ENCODE results near the gene PARD3.
"Not testable (repeated sequence)": the region's sequence is repeated elsewhere in the genome, so short reads cannot be mapped to it uniquely, and the experiment has no call there.

PARD3 gene

DNA sequence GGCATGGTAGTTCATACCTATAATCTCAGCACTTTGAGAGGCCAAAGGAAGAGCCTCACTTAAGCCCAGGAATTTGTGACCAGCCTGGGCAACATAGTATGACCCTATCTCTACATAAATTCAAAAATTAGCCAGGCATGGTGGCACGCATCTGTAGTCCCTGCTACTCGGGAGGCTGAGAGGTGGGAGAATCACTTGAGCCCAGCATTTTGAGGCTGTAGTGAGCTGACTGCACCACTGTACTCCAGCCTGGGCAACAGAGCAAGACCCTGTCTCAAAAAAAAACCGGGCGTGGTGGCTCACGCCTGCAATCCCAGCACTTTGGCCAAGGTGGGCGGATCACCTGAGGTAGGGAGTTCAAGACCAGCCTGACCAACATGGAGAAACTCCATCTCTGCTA is 19.8 kb downstream of the PARD3 start:
- no peak for FAIRE-seq

DNA sequence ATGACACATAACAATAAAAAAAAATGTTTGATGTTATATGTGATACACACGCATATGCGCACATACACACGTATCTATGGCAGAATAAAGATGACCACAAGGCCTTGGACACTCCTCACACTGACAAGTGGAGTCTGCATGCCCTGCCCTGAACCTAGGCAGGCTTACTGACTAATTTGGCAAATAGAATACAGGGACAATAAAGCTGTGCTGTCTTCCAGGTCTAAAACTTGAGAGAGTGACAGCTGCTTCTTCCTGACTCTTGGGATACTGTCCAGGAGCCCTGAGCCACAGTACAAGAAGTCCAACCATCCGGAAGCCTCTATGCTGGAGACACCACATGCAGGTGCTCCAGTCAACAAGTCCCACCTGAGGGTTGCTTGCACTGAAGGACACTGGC is 20.3 kb downstream of the PARD3 start:
- no peak for FAIRE-seq

DNA sequence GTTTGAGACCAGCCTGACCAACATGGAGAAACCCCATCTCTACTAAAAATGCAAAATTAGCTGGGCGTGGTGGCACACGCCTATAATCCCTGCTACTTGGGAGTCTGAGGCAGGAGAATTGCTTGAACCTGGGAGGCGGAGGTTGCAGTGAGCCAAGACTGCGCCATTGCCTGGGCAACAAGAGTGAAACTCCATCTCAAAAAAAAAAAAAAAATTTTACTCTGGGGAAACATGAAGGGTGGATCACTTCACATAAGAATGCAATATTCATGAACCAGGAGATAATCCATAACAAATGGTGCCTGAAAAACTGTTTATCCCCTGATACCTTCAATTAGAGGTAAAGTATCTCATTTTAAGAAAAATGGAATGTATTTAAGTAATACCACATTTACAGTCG is 21.5 kb downstream of the PARD3 start:
- FAIRE-seq: not testable (repeated sequence)

DNA sequence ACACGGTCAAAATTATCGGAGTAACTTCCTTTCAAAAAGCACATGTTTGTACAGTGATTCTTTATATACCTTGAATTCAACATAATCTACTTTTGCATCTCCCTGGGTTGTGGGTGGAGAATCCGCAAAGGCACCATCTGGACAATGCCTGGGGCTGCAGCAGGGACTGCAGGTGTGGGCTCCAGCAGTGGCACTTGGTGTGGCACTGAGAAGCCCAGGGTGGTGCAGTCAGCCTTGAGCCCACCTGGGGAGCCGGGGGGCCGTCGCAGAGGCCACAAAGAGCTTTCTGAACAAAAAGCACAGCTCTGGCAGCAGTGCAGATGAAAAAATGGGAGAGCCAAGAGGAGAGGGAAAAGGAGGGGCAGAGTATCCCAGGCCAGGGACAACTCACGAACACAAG is 22.2 kb downstream of the PARD3 start:
- no peak for FAIRE-seq

DNA sequence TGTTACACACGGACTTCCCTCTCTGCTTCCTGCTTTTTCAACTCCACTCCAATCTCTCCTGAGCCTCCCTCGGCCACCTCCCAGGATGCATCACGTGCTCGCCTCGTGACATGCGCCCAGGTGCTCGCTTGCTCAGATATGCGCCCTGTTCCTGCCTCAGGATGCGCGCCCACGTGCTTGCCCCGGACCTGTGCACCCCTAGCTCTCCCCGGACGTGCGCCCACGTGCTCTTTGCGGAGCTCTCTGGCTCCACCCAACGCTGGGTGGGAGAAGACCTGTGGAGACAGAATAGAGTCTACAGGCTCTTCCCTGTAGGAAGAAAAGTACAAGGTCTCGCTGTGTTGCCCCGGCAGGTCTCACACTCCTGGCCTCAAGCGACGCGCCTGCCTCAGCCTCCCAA is 23.1 kb downstream of the PARD3 start:
- FAIRE-seq: no peak

DNA sequence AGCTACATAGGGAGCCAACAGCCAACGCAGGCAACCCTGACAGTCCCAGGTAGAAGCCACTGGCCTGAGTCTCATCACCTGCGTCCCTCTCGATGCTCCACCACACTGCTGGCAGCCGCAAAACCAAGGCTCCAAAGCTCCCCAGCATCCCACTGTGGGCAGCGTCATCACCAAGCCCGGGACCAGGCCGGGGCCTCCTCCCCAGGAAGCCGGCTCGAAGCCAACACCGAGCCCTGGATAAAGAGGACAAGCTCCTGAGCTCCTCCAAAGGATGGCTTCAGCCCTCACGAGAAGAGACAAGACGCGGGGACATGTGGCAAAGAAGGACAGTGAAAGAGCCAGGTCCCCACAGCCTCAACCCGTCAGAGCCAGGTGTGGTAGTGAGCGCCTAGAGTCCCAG is 23.9 kb downstream of the PARD3 start:
- FAIRE-seq: no peak

DNA sequence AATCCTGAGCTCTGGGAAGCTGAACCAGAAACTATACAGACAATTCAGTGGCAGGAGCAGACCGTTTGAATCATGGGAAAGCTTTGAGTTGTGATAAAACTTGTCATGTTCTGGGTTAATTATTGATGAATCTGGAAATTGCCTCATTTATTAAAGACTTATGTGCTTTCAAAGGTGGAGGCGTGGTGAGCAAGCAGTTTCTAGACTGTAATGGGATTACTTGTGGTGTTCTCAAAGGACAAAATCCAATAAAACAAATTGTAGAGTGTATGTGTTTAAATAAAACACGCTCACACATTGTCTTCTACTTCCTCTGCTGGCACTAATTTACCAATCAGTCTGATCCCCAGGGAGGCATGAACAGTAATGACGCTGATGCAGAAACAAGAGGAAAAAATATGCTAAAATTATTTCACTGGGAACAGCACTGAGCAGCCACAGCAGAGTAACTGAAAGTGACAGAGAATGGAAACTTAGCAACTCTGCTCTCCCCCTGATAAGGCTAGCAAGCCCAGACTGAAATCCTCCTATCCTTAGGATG is 25.1 kb downstream of the PARD3 start:
- no peak for FAIRE-seq

DNA sequence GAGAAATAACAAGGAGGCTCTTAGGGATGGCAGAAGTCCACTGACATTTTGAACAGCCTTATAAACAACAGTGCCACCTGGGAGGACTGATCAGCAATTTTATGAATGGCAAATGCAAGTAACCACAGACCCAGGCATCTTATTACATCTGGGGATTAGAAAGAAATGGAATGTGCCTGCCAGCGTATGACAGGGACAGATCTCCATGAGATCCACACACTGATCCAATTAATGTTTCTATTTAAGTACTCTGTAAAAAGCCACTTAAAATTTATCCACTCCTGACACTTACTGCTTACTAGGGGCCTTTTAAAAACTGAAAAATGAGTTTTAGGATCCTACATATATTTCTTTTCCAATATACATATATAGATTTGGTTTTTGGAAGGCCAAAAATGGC is 28.6 kb downstream of the PARD3 start:
- no peak for FAIRE-seq

DNA sequence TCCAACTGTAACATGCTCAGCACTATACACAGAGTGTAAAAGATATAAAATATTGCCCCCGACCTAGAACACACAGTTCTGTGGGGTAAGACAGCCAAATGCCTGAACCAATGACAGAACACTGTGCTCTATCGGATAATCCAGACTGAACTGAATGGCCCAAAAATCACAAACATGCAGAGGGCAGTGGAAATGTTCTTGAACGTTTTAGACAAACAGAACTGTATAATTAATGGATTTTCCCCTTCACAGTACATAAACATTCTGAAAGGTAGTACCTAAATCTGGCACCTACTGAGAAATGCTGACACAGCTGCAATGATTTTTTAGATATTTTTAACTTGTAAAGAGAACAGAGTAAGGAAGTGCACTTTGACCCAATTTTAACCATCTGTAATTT is 33.4 kb downstream of the PARD3 start:
- no peak for FAIRE-seq

DNA sequence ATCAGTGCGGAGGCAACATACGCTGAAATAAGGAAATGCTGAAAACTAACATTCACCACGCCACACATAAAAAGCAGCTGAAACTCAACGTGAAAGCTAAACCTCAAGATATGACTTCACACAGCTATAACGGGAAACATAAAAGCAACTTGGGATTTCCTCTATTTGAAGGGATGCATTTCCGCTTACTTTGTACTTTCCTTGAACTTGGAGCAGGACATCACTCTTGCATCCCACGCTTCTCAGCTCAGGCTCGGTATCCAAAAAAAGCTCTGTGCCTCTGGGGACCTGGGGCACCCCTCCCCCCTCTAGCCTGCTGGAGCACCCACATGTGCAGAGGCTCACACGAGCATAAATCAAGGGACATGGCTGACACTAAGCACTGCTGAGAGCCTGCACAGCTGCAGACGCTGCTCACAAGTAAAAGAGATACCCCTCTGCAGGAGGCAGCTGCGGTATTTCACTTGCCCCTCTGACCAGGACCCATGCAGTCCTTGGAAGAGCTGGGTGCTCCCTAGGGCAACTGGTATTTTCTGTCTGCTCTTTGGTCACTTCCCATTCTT is 34.2 kb downstream of the PARD3 start:
- FAIRE-seq: no peak

DNA sequence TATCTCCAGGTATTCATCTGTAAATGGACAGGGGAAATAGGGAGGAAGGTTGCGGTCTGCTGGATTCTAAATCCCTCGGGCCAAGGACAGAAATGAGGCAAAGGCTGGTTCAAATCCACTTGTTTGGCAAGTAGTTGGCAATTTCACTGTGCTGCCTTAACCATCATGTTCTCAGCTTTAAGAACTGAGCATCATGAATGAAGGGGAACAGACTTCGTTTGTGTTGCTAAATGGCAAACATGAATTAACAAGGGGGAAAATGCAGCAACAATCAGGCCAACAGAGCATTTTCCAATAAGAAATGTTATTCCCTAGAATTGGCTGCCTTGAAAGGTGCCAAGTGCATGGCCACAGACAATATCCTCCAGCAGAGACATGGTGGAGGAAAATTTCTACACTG is 36.9 kb downstream of the PARD3 start:
- FAIRE-seq: no peak

DNA sequence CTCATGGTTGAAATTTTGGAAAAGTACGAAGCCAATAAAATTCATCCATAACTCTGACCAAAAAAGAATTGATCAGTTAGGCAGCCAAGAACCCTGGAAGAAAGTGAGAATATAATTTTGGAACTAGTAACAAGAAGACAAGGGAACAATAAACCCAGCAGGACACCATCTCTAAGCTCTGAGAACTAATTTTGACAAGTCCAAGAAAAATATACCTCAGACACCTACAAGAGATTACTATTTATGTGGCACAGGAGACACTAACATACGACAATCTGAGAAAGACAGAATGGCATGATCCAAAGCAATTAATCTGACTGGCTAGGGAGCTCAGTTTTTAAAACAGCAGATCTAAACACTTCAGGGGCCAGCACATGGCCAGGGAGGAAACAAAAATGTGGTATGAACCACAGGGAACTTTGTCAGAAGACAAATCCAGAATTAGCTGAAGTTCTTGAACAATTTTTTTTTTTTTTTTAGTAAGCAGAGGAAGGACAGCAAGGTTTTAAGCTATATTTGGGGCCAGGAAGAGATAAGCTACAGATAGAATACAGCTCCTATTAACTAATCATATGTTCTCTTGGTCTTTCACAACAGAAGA is 38.9 kb downstream of the PARD3 start:
- no peak for FAIRE-seq

DNA sequence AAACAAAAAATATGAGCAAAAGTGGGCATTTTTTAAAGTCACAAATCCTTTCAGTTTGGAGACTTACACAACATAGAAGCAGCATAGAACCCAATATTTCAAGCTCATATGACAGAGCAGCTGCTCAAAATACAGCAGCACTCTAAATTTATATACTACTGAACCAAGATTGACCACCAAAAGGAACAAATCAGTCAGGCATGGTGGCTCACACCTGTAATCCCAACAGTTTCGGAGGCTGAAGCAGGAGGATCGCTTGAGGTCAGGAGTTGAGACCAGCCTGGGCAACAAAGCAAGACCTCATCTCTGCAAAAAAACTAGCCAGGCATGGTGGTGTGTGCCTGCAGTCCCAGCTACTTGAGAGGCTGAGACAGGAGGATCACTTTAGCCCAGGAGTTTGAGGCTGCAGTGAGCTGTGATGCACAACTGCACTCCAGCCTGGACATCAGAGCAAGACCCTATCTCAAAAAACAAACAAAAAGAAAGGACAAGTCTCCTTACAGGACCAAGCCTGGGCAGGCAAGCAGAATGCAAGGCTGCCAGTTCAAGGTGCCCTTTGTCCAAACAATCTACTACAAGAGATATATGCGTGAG is 40.0 kb downstream of the PARD3 start:
- FAIRE-seq: no peak

DNA sequence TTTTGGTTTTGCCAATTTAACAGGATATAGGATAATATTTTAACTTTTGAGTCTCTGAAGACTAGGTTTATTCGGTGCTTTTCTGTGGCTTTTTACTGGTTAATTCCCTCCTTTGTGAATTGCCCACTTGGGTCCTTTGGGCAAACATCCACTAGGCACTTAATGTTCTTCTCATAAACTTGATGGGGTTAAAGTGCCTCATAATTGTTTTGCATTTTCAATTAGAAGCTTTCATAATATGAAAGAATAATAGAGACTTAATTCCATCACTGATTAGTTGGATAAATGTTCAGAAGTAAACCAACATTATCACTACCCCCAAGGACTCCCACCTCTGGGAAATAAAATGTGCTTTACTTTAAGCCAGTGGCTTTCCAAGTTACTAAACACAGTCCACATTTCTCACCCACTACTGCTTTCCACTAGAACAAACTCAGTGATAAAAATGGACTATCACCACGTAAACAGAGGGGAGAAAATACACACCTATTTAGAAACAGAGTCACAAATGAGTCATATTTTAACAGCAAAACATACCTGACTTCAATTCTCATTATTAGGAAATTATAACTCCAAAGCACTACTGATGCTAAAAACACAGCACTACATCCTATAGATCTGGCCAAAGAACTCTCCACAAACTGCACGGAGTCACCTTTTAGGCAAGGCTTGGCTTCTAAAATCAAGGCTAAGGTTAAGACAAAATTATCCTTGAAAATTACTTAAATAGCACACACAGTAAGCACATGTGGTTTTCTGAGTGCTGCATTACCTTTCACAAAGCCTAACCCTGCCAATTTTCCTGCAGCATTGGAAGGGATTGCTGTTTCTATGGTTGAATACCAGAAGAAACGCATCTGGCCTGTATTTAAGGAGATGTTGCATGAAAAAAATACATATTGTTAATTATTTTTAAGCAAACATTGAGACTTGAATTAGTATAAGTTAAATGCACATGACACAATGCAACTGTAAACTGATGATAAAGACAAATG is 41.2 kb downstream of the PARD3 start:
- no peak for FAIRE-seq

DNA sequence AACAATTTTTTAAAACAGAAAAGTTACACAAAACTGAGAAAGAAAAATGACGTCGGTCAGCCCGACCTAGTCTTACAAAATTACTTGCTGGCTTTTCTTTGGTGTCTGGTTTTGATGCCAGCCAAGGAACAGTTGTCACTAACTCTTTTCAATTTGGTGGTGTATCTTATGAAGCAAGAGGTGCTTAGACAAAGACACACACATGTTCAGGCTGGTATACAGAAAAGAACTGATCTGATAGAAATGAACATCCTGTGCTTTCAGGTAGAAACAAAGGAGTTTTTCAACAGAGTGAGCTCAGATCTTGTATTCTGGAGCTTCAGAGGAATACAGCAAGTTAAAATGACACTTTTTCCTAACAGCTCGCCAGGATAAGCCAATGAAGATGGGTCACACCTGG is 43.6 kb downstream of the PARD3 start:
- no peak for FAIRE-seq

DNA sequence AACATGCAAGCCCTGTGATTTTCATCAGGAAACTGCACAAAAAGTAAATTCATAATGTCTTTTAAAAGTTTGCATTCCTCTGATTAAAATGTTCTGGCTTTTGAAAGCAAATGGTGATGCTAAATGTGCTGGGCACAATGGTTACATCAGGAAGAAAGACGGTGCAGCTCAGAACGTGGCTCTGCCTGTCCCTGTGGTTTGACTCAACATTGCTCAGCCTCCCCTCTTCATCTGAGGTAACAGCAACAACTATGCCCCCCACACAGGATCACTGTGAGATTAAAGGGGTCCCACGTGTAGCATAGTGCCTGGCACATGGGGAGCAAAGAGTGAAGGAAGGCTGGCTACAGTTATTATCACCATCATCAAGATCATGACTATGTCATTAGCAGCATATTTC is 44.0 kb downstream of the PARD3 start:
- no peak for FAIRE-seq

DNA sequence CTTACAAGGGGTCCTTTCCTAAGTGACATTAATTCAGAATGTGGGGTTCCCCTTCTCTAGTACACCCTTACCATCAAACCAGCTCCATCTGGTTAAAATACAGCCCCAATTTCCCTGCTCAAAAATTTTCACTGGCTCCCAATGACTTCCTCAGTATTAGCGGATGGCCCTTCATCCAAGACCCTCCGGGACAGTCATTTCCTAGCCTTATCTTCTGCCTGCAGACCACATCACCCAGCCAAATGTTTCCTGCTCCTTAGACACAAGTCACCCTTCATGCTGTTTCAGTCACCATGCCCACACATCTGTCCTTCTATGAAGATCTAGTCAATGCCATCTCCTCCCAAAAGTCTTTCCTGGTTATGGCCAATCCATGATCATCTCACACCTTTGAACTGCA is 45.2 kb downstream of the PARD3 start:
- FAIRE-seq: no peak

DNA sequence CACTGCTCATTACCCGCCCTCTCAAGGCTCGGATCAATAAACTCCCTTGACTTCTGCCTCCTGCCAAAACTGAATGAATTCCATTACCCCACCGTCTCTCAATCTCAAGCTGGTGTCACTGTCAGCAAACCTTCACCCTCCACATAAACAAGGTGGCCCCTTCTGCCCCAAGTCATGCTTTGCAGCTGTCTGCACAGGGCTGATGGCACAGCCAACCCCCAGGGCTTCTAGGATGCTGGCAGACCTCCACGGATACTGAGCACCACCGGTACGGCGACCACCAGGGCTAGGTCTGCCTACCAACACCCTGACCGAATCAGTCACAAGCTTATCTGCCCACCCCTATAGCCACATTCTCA is 46.1 kb downstream of the PARD3 start:
- FAIRE-seq: no peak

DNA sequence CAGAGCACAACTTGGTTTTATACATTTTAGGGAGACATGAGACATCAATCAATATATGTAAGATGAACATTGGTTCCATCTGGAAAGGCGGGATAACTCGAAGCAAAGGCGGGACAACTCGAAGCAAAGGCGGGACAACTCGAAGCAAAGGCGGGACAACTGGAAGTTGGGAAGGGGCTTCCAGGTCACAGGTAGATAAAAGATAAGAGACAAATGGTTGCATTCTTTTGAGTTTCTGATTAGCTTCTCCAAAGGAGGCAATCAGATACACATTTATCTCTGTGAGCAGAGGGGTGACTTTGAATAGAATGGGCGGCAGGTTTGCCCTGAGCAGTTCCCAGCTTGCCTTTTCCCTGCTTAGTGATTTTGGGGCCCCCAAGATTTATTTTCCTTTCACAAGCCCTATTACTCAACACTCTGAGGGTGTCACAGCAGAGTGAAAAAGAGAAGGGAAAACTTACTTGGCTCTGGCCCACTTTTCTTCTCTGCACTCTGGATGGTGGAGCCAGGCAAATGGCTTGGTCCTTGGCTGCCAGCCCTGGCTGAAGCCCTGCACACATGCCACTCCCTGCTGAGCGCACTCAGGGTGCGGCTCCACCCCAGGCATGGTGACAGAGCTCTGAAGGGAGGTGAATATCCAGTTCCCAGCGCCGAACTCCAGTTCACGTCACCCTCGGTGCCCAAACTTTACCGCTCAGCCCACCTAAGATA is 46.7 kb downstream of the PARD3 start:
- FAIRE-seq: no peak

DNA sequence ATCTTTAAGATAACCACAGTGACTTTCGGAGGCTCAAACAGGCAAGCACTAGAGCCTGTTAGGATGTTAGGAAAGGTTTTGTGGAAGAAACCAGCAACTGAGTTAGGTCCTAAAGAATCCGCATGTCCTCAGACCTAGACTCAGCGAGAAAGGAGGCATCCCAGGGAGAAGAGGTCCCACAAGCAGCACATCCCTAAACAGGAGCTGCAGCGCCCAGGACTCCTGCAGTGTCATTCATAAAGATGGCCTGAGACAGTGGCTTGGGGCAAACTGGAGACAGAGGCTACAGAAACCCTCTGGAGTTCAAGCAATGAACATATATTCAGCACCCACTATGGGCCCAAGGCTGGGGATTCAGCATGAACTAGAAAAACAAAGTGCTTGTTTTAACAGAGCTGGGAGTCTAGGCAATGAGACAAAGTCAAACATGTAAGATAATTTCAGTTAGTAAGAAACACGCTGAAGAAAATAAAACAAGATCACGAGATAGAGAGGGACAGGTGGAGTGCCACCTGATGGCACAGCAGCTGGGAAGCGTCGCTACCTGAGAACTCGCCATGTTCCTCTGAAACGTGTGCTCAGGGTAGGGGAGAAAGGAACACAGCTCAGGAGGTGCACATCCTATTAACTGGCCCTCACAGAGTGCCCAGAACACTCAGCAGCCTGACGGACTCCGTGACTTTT is 48.1 kb downstream of the PARD3 start:
- FAIRE-seq: no peak

DNA sequence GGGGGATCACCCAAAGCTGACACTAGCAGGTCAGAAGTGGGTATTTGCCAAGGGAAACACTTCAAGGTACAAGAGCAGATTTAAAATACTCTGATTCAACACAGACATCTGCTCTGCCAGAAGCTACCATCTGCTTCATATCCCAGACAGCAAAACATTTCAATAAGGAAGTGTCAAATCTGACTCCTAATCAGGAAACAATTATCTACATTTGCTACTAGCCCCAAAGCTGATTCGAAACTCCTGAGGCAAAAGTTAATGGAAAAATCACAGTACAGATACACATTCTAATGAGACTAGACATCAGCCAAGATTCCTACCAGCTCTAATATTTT is 48.9 kb downstream of the PARD3 start:
- no peak for FAIRE-seq

DNA sequence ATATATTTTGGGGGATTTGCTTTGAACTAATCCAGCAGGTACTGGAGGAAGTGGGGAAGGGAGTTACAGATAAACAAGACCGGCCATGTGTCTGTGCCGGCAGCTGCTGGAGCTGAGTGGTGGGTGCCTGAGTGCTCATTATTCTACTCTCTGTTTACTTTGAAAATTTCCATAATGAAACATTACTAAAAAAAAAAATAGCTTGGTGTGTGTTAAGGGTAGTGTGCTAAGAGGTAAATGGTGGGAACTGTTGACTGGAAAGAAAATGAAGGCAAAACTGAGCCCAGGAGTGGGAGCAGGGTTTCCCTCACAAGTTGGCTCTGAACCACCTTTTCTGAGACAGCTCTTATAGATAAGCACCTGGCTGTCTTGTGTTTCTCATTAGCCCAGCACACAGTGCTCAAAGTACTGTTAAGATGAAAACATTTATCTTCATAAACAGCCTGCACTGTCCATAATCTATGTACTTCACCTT is 50.6 kb downstream of the PARD3 start:
- FAIRE-seq: no peak

Data from A204.1 (cell line).